ENCODE data around the gene ACER2. TPM values are rescaled to one million over a fixed set of nuclear protein-coding genes. Genes with fewer than 3 reads are reported as not detected.

The ACER2 gene
- total RNA-seq, 1 experiment from 2014 or later: 9.6 TPM

- Histone ChIP-seq H3K9ac (ENCODE audit: extremely low read depth, insufficient read length, low read length) (peak overlapping the region; percentile 10), H2AFZ (ENCODE audit: low read length) (peak overlapping the region; percentile 91), H2BK120ac (ENCODE audit: low read depth, low read length, poor library complexity, severe bottlenecking) (no peak overlapping the region), H2AK5ac (ENCODE audit: insufficient read length, low read length) (no peak overlapping the region), H4K20me1 (ENCODE audit: control insufficient read depth, insufficient read depth, insufficient read length) (no peaks in the 10 kb centered on the region), H3K4me1 (ENCODE audit: insufficient read depth, low read length) (no peaks in the 10 kb centered on the region; the same call in 1 of the 2 replicates), H4K91ac (ENCODE audit: insufficient read length, low read depth, low read length) (no peak overlapping the region), H2BK12ac (ENCODE audit: insufficient read length, low read depth, low read length) (no peak overlapping the region), H2BK5ac (ENCODE audit: insufficient read length, low read length) (no peak overlapping the region), H3K56ac (ENCODE audit: insufficient read length, low read depth, low read length) (no peak overlapping the region), H3K9me3 (ENCODE audit: control insufficient read depth, low read depth, low read length) (no peaks in the 10 kb centered on the region), H3K27me3 (ENCODE audit: insufficient read depth, low read length) (no peaks in the 10 kb centered on the region), H3K14ac (ENCODE audit: insufficient read depth, low read length) (peak overlapping the region; percentile 55; the same call in 1 of the 2 replicates), H3K79me1 (ENCODE audit: insufficient read depth, low read depth, low read length, poor library complexity, severe bottlenecking) (no peaks in the 10 kb centered on the region), H3K23me2 (ENCODE audit: insufficient read length, low read depth, low read length, poor library complexity, severe bottlenecking) (peaks cover 3% of the 10 kb centered on the region), H4K8ac (replicated peaks; ENCODE audit: insufficient read length, low read depth, low read length) (peak overlapping the region; percentile 80), H4K5ac (ENCODE audit: insufficient read length, low read depth, low read length) (no peak overlapping the region), H3K4ac (ENCODE audit: low read depth, low read length) (no peak overlapping the region), H3K27ac (ENCODE audit: insufficient read length, low read depth, low read length) (no peak overlapping the region), H2BK15ac (ENCODE audit: low read depth, low read length) (no peak overlapping the region; the same call in 1 of the 2 replicates), H3K79me2 (ENCODE audit: insufficient read depth, low read length) (no peaks in the 10 kb centered on the region), H3K18ac (ENCODE audit: insufficient read length, low read depth, low read length) (no peak overlapping the region), H3K23ac (ENCODE audit: insufficient read length, low read depth, low read length) (no peak overlapping the region), H2BK20ac (ENCODE audit: low read depth, low read length, poor library complexity, severe bottlenecking) (peak overlapping the region; percentile 28), H3T11ph (ENCODE audit: low read length) (no peak overlapping the region), H3K4me2 (ENCODE audit: insufficient read depth, insufficient read length, low read length) (peak overlapping the region; percentile 72)
- H3K4me3 Mint-ChIP-seq: peak overlapping the region; percentile 73 to 83
- WGBS (ENCODE audit: extremely low coverage, insufficient read length, low lambda C conversion rate): no CpG with 5 or more reads among the region's 49 CpGs
- H3K36me3 Mint-ChIP-seq (ENCODE audit: insufficient read depth in 1 of 3, low read depth in 3 of 3): peaks cover 0 to 4% (median 0%) of the 10 kb centered on the region in 3 experiments; a peak in 2 of 7 replicates
- H3K9me3 Mint-ChIP-seq: peaks cover 6% of the 10 kb centered on the region in 2 experiments; a peak in 4 of 5 replicates
- peak; percentile 86 for DNase-seq
- no peak overlapping the region for H3K27ac Mint-ChIP-seq
- TF ChIP-seq CTCF (conservative IDR thresholded peaks at IDR 0.05): peak; percentile 90
- H3K27me3 Mint-ChIP-seq (ENCODE audit: low read depth): peaks cover 6% of the 10 kb centered on the region
- H3K4me1 Mint-ChIP-seq: peaks cover 9% of the 10 kb centered on the region in 2 experiments
Measured at GRCh38 chr9:19464764-19465585, 56.2 kb downstream of the ACER2 start.

Data from H9 (cell line).